H1 (cell line): ENCODE data around the gene FANCE. TPM values are rescaled to one million over a fixed set of nuclear protein-coding genes. Genes with fewer than 3 reads are reported as not detected.

Source experiments
- CTCF ChIA-PET: fragments of 300-600 bp; sonication (Branson Sonifier 250); formaldehyde crosslinking; loops from one replicate; lab custom pipeline; 2021; ENCODE audit not compliant: partially characterized antibody; lab: Charles Lee
- POLR2A ChIA-PET: fragments of 300-600 bp; sonication (Branson Sonifier 250); formaldehyde crosslinking; loops from one replicate; lab custom pipeline; 2021; ENCODE audit warnings: inconsistent platforms; ENCODE audit not compliant: partially characterized antibody; lab: Charles Lee
- DNase-seq, 2 experiments: peaks; one replicate each; pipeline versions ENCODE4 v3.0.0 to v3.0.0-alpha.2; 2010 to 2022; ENCODE audit warnings: low spot score in 2 of 2, low read depth in 1 of 2, mixed read lengths in 1 of 2
- FAIRE-seq: peaks from 2 replicates; lab custom pipeline; 2011; peaks lifted over from hg19 to GRCh38; lab: Jason Lieb, UNC
- H2AFZ ChIP-seq: 2 replicates; pipeline ENCODE4 v1.8.1; 2012; ENCODE audit warnings: low read length, inconsistent platforms
- H2AK5ac ChIP-seq: 2 replicates; pipeline ENCODE4 v1.6.1; 2013; ENCODE audit warnings: low read depth, low read length
- H2BK120ac ChIP-seq: replicated peaks from 2 replicates; pipeline ENCODE3; 2013; ENCODE audit warnings: low read depth, low read length, inconsistent platforms
- H2BK12ac ChIP-seq: 2 replicates; pipeline ENCODE4 v1.6.1; 2013; ENCODE audit warnings: low read depth, low read length
- H2BK15ac ChIP-seq: 2 replicates; pipeline ENCODE4 v1.6.1; 2013; ENCODE audit warnings: low read length
- H2BK20ac ChIP-seq: 2 replicates; pipeline ENCODE4 v1.6.1; 2013; ENCODE audit warnings: low read length
- H2BK5ac ChIP-seq: 2 replicates; pipeline ENCODE4 v1.6.1; 2013; ENCODE audit warnings: low read depth, low read length
- H3K14ac ChIP-seq: 2 replicates; pipeline ENCODE4 v1.6.1; 2013; ENCODE audit warnings: inconsistent platforms; ENCODE audit not compliant: insufficient read length
- H3K18ac ChIP-seq: 2 replicates; pipeline ENCODE4 v1.6.1; 2013; ENCODE audit warnings: low read length; ENCODE audit errors: extremely low read depth
- H3K23ac ChIP-seq: 2 replicates; pipeline ENCODE4 v1.6.1; 2013; ENCODE audit warnings: inconsistent platforms; ENCODE audit not compliant: insufficient read length
- H3K23me2 ChIP-seq: 2 replicates; pipeline ENCODE4 v1.6.1; 2013; ENCODE audit warnings: low read depth, low read length
- H3K27ac ChIP-seq: 2 replicates; pipeline ENCODE4 v1.6.1; 2011; ENCODE audit warnings: low read depth, low read length, inconsistent platforms
- H3K27me3 ChIP-seq, 4 experiments: replicated peaks in 1 of 4; 1 replicate in 1 of 4; 2 replicates in 3 of 4; pipeline versions ENCODE4 v1.6.1 to v1.8.1; 2011 to 2013; ENCODE audit warnings: low read length in 3 of 4, mild to moderate bottlenecking in 3 of 4, inconsistent platforms in 2 of 4, mixed read lengths in 2 of 4, moderate library complexity in 1 of 4; ENCODE audit not compliant: control insufficient read depth in 3 of 4, insufficient read depth in 3 of 4; ENCODE audit errors: extremely low read depth in 1 of 4
- H3K36me3 ChIP-seq, 4 experiments: 2 replicates each; pipeline versions ENCODE4 v1.6.1 to v1.8.1; 2011 to 2013; ENCODE audit warnings: mild to moderate bottlenecking in 4 of 4, low read length in 3 of 4, moderate library complexity in 2 of 4, control low read depth in 1 of 4, inconsistent platforms in 1 of 4; ENCODE audit not compliant: insufficient read depth in 4 of 4, control insufficient read depth in 2 of 4
- H3K4ac ChIP-seq: replicated peaks from 2 replicates; pipeline ENCODE3; 2013; ENCODE audit warnings: low read length, low read depth, mixed read lengths, inconsistent platforms; ENCODE audit not compliant: insufficient read length
- H3K4me1 ChIP-seq, 4 experiments: replicated peaks in 1 of 4; 1 replicate in 1 of 4; 2 replicates in 3 of 4; pipeline versions ENCODE4 v1.6.1 to v1.8.1; 2011 to 2013; ENCODE audit warnings: low read length in 3 of 4, inconsistent platforms in 2 of 4, mixed read lengths in 1 of 4; ENCODE audit not compliant: insufficient read depth in 4 of 4, control insufficient read depth in 3 of 4
- H3K4me2 ChIP-seq, 2 experiments: 2 replicates each; pipeline versions ENCODE4 v1.6.1 to v1.8.1; 2011 to 2013; ENCODE audit warnings: low read depth in 2 of 2, low read length in 2 of 2, control low read depth in 1 of 2, inconsistent platforms in 1 of 2, mild to moderate bottlenecking in 1 of 2; ENCODE audit not compliant: insufficient read depth in 1 of 2
- H3K4me3 ChIP-seq, 4 experiments: fragments of 200-600, 300-600 bp in 1 of 4; sonication (generic), shearing (Covaris generic), sonication (Bioruptor Twin) in 1 of 4; 2 replicates each; pipeline versions ENCODE4 v1.5.1 to v1.8.1; 2011 to 2016; ENCODE audit warnings: low read length in 4 of 4, low read depth in 3 of 4, control low read depth in 2 of 4, inconsistent platforms in 2 of 4, mild to moderate bottlenecking in 2 of 4, mixed read lengths in 1 of 4, moderate library complexity in 1 of 4; ENCODE audit not compliant: insufficient read depth in 2 of 4; ENCODE audit errors: extremely low read depth in 1 of 4
- H3K56ac ChIP-seq: replicated peaks from 2 replicates; pipeline ENCODE3; 2013; ENCODE audit warnings: low read depth, mild to moderate bottlenecking, mixed read lengths, low read length, inconsistent platforms; ENCODE audit not compliant: insufficient read length
- H3K79me1 ChIP-seq: 2 replicates; pipeline ENCODE4 v1.6.1; 2013; ENCODE audit warnings: low read depth, low read length, control low read depth
- H3K79me2 ChIP-seq, 2 experiments: 2 replicates each; pipeline versions ENCODE4 v1.6.1 to v1.8.1; 2012 to 2013; ENCODE audit warnings: low read length in 2 of 2, mild to moderate bottlenecking in 2 of 2, inconsistent platforms in 1 of 2; ENCODE audit not compliant: insufficient read depth in 2 of 2, control insufficient read depth in 1 of 2
- H3K9ac ChIP-seq, 4 experiments: replicated peaks in 1 of 4; 1 replicate in 1 of 4; 2 replicates in 3 of 4; pipeline versions ENCODE4 v1.6.1 to v1.8.1; 2011 to 2013; ENCODE audit warnings: low read depth in 3 of 4, low read length in 3 of 4, control low read depth in 2 of 4, mild to moderate bottlenecking in 2 of 4, moderate library complexity in 2 of 4, inconsistent platforms in 1 of 4; ENCODE audit errors: extremely low read depth in 1 of 4
- H3K9me3 ChIP-seq, 2 experiments: 2 replicates each; pipeline versions ENCODE4 v1.6.1 to v1.8.1; 2012 to 2013; ENCODE audit warnings: mild to moderate bottlenecking in 2 of 2, moderate library complexity in 2 of 2, control low read depth in 1 of 2, inconsistent platforms in 1 of 2, low read depth in 1 of 2, low read length in 1 of 2, mixed read lengths in 1 of 2; ENCODE audit not compliant: insufficient read depth in 2 of 2
- H4K20me1 ChIP-seq, 2 experiments: replicated peaks in 1 of 2; 2 replicates each; pipeline versions ENCODE3 to v1.8.1; 2011 to 2013; ENCODE audit warnings: inconsistent platforms in 2 of 2, low read length in 2 of 2, mild to moderate bottlenecking in 1 of 2; ENCODE audit not compliant: insufficient read depth in 2 of 2, control insufficient read depth in 1 of 2
- H4K5ac ChIP-seq: 2 replicates; pipeline ENCODE4 v1.6.1; 2013; ENCODE audit warnings: low read length, low read depth, mixed read lengths, inconsistent platforms; ENCODE audit not compliant: insufficient read length
- H4K8ac ChIP-seq: 2 replicates; pipeline ENCODE4 v1.8.0; 2013; ENCODE audit warnings: mild to moderate bottlenecking, moderate library complexity, low read length, inconsistent platforms; ENCODE audit not compliant: insufficient read depth; ENCODE audit errors: extremely low read depth
- H4K91ac ChIP-seq: replicated peaks from 2 replicates; pipeline ENCODE3; 2013; ENCODE audit warnings: low read length, mixed read lengths, inconsistent platforms; ENCODE audit not compliant: insufficient read length
- RXRA ChIP-seq: IDR thresholded peaks from 2 replicates; pipeline ENCODE4 v1.6.1; 2011; ENCODE audit warnings: low read depth, mild to moderate bottlenecking, low read length, moderate library complexity; ENCODE audit not compliant: insufficient read depth
- WGBS, 2 experiments: shearing (Covaris generic) in 1 of 2; methylation state at CpG; one replicate each; pipeline versions ENCODE4 v1.1.6 to v1.1.7; 2013 to 2015; ENCODE audit warnings: low lambda C conversion rate in 2 of 2, mixed read lengths in 2 of 2, inconsistent platforms in 1 of 2, low coverage in 1 of 2, missing lambda C conversion rate in 1 of 2; ENCODE audit not compliant: insufficient replicate concordance in 2 of 2, insufficient coverage in 1 of 2, insufficient read length in 1 of 2; ENCODE audit errors: extremely low coverage in 1 of 2, missing lambda C conversion rate in 1 of 2; 5-methylcytosine and 5-hydroxymethylcytosine counted together
- polyA plus RNA-seq, 7 experiments: library from polyadenylated mRNA; depleted of rRNA in 3 of 7; stranded (reverse) in 5 of 7; unstranded in 2 of 7; fragments of >200 nt in 5 of 7; fragments of 200-250 nt in 2 of 7; gene quantifications; 1 replicate in 5 of 7; 2 replicates in 1 of 7; 4 replicates in 1 of 7; pipeline versions ENCODE4 v1.2.1 to v1.2.3, GENCODE V29; 2011 to 2013; ENCODE audit warnings: missing spikeins in 2 of 7, mixed read lengths in 2 of 7
- total RNA-seq: library from RNA; stranded (reverse); fragmentation: NEBNext Ultra II Directional; extraction: Animal tissue kit (Norgen Biotek cat#: 25700); gene quantifications from 2 replicates; pipeline ENCODE4 v1.2.1, GENCODE V29; 2021

The FANCE gene
- total and polyA plus RNA-seq, 2 of the 8 experiments (the other 6 are each of a cell fraction or from before 2014, with no cell fraction given) = 16.1 to 17.0 TPM

- no peak overlapping the region for H2BK12ac ChIP-seq
- no peak for TF ChIP-seq RXRA
- H3K36me3 ChIP-seq = no peaks in the 10 kb centered on the region
- H3K23me2 ChIP-seq = peaks cover 6% of the 10 kb centered on the region; the same call in 1 of the 2 replicates
- peaks cover 0 to 13% (median 6%) of the 10 kb centered on the region in 4 experiments; a peak in 4 of 7 replicates for H3K27me3 ChIP-seq
- peaks cover 0 to 15% of the 10 kb centered on the region in 2 experiments; a peak in 2 of 4 replicates for H3K79me2 ChIP-seq
- no peak overlapping the region for H3K4ac ChIP-seq
- 0 out of 2 replicates have a peak overlapping the region, but pooled peaks have one; percentile 29 for H2BK20ac ChIP-seq
- H4K91ac ChIP-seq = no peak overlapping the region
- no peak overlapping the region for H2BK5ac ChIP-seq
- H3K18ac ChIP-seq = no peak overlapping the region
- CTCF ChIA-PET = no interaction called here
- H3K4me2 ChIP-seq = peak overlapping the region in 1 of 2 experiments; percentile 83; a peak in 1 of 4 replicates
- H2BK15ac ChIP-seq = peak overlapping the region; percentile 92
- POLR2A ChIA-PET = interaction anchor here (1.0 to 37.6 kb wide), 2 partner anchors 9 to 22 kb away, joined by 4 to 1319 read pairs; partner anchors contain the start of gene RPL10A
- no peak overlapping the region for H3K56ac ChIP-seq
- H3K9ac ChIP-seq = no peak overlapping the region
- no peak overlapping the region for H4K5ac ChIP-seq
- H3K14ac ChIP-seq = no peak overlapping the region
- peaks cover 7 to 22% (median 16%) of the 10 kb centered on the region in 4 experiments for H3K4me1 ChIP-seq
- H4K8ac ChIP-seq = no peak overlapping the region
- no peak for FAIRE-seq
- no peak overlapping the region for H3K4me3 ChIP-seq
- no peak overlapping the region for H3K27ac ChIP-seq
- H3K23ac ChIP-seq = no peak overlapping the region
- 81% methylated on average over 4 of the region's 4 CpGs; no CpG with 5 or more reads in 1 of the 2 experiments for WGBS, 2 experiments
- H2BK120ac ChIP-seq = no peak overlapping the region
- H2AK5ac ChIP-seq = 0 out of 2 replicates have a peak overlapping the region, but pooled peaks have one; percentile 3
- H3K79me1 ChIP-seq = peaks cover 5% of the 10 kb centered on the region; the same call in 1 of the 2 replicates
- peaks cover 4 to 8% of the 10 kb centered on the region in 2 experiments for H4K20me1 ChIP-seq
- no peaks in the 10 kb centered on the region for H3K9me3 ChIP-seq
- DNase-seq = no peak
- H2AFZ ChIP-seq = no peak overlapping the region
These were observed 47.2 kb downstream of the FANCE start for GRCh38 chr6:35499372-35499771.
